Stimulated activated CD4-positive, alpha-beta T cell treated with anti-CD3 and anti-CD28 coated beads, Interleukin-4, amount 100 ng/mL, for 24 hours (primary cell): ENCODE results near the gene PMEPA1.

Experiments
- DNase-seq: peaks from one replicate; pipeline ENCODE4 v3.0.0-alpha.2; 2020

Gene PMEPA1

GRCh38 chr20:57600320-57601210 lies 109.2 kb downstream of the PMEPA1 start:
- DNase-seq = no peak

- no peak for DNase-seq
Measured at GRCh38 chr20:57598491-57598890, 111.3 kb downstream of the PMEPA1 start.
